Renal cortex interstitium (tissue), 15 donors: ENCODE data around the gene KDM5D. TPM values are rescaled to one million over a fixed set of nuclear protein-coding genes. Genes with fewer than 3 reads are reported as not detected.

ENCODE experiments used
- DNase-seq, 11 donors: peaks; one replicate each; pipeline ENCODE4 v3.0.0-alpha.2; 2013; ENCODE audit warnings: low read depth in 9 of 11, low spot score in 4 of 11; ENCODE audit errors: extremely low read depth in 1 of 11
- long read RNA-seq, 16 experiments: transcript quantifications; one replicate each; lab custom pipeline, GENCODE V29; 2026
- polyA plus RNA-seq, 3 donors: library from polyadenylated mRNA; unstranded; fragments of 120-200 nt; gene quantifications; one replicate each; pipeline ENCODE4 v1.2.1, GENCODE V29; 2013; ENCODE audit not compliant: insufficient read length in 3 of 3

KDM5D gene
- 10 to 100 TPM in 2 of 3 donors, under 1 TPM in 1; 0.24 to 48.3 (median 41.9) TPM for polyA plus RNA-seq
- long read RNA-seq, donor 1 = 0 reads
- long read RNA-seq, donor 2 = 0 reads
- long read RNA-seq, donor 3 = 0 reads
- long read RNA-seq, donor 4 = 0 reads
- long read RNA-seq, donor 5 = 0 reads
- long read RNA-seq, donor 6, full-length matches to known transcripts = 2 of 2 reads
- long read RNA-seq, donor 6, partial matches to known transcripts = 0 of 2 reads
- long read RNA-seq, donor 6, other reads (novel, unspliced or antisense) = 0 of 2 reads
- long read RNA-seq, donor 7, full-length matches to known transcripts = 1 of 1 reads
- long read RNA-seq, donor 7, partial matches to known transcripts = 0 of 1 reads
- long read RNA-seq, donor 7, other reads (novel, unspliced or antisense) = 0 of 1 reads
- long read RNA-seq, donor 8, full-length matches to known transcripts = 4 of 9 reads
- long read RNA-seq, donor 8, partial matches to known transcripts = 5 of 9 reads
- long read RNA-seq, donor 8, other reads (novel, unspliced or antisense) = 0 of 9 reads
- long read RNA-seq, donor 9 = 0 reads
- long read RNA-seq, donor 10, full-length matches to known transcripts = 2 of 2 reads
- long read RNA-seq, donor 10, partial matches to known transcripts = 0 of 2 reads
- long read RNA-seq, donor 10, other reads (novel, unspliced or antisense) = 0 of 2 reads
- long read RNA-seq, donor 11 = 0 reads
- long read RNA-seq, donor 12 = 0 reads
- long read RNA-seq, donor 13 = 0 reads
- long read RNA-seq, donor 14 = 0 reads
- long read RNA-seq, donor 15 = 0 reads
- long read RNA-seq, donor 16, full-length matches to known transcripts = 2 of 12 reads
- long read RNA-seq, donor 16, partial matches to known transcripts = 10 of 12 reads
- long read RNA-seq, donor 16, other reads (novel, unspliced or antisense) = 0 of 12 reads

GRCh38 chrY:19744381-19745378 is at the start of gene KDM5D:
TSS of gene KDM5D (minus strand) at chrY:19744726. CDS start at chrY:19744534, 192 bp downstream.
- peak in 6 of 11 donors; percentile 55 to 74 (median 60) for DNase-seq

- DNase-seq = no peak
These were observed 23.8 kb upstream of the KDM5D start for GRCh38 chrY:19768375-19768774.

- no peak for DNase-seq
These were observed 1.2 kb downstream of the KDM5D start for GRCh38 chrY:19743331-19743730.

- DNase-seq = no peak
These were observed 2.4 kb downstream of the KDM5D start for GRCh38 chrY:19742153-19742552.

- no peak for DNase-seq
These were observed 10.1 kb downstream of the KDM5D start for GRCh38 chrY:19734425-19734824.

- no peak for DNase-seq
These were observed 26.6 kb downstream of the KDM5D start for GRCh38 chrY:19717950-19718349.

- no peak for DNase-seq
These were observed 27.4 kb downstream of the KDM5D start for GRCh38 chrY:19717146-19717545.

- DNase-seq = no peak
These were observed 29.3 kb downstream of the KDM5D start for GRCh38 chrY:19715226-19715625.

GRCh38 chrY:19713430-19713829 is 31.1 kb downstream of the KDM5D start:
- no peak for DNase-seq

- DNase-seq = no peak
These were observed 38.3 kb downstream of the KDM5D start for GRCh38 chrY:19706273-19706672.

- DNase-seq = no peak
These were observed 46.0 kb downstream of the KDM5D start for GRCh38 chrY:19698495-19698894.

- DNase-seq = no peak
These were observed 63.7 kb downstream of the KDM5D start for GRCh38 chrY:19680821-19681220.
